Esophagus mucosa (tissue), 1 donor: ENCODE data around the gene CDX1. TPM values are rescaled to one million over a fixed set of nuclear protein-coding genes. Genes with fewer than 3 reads are reported as not detected.

Source experiments
- ATAC-seq: fragments of 200-7000 bp; cut with Tn5 transposase; one replicate; pipeline ENCODE4 v1.9.1; 2020
- total RNA-seq: library from RNA; stranded (reverse); gene quantifications from one replicate; pipeline ENCODE4 v1.2.4, GENCODE V29; 2023
- donor health status: DM: yes; HTN: yes; CAD: no.

CDX1 gene
- total RNA-seq, 1 donor from 2014 or later: not detected

DNA sequence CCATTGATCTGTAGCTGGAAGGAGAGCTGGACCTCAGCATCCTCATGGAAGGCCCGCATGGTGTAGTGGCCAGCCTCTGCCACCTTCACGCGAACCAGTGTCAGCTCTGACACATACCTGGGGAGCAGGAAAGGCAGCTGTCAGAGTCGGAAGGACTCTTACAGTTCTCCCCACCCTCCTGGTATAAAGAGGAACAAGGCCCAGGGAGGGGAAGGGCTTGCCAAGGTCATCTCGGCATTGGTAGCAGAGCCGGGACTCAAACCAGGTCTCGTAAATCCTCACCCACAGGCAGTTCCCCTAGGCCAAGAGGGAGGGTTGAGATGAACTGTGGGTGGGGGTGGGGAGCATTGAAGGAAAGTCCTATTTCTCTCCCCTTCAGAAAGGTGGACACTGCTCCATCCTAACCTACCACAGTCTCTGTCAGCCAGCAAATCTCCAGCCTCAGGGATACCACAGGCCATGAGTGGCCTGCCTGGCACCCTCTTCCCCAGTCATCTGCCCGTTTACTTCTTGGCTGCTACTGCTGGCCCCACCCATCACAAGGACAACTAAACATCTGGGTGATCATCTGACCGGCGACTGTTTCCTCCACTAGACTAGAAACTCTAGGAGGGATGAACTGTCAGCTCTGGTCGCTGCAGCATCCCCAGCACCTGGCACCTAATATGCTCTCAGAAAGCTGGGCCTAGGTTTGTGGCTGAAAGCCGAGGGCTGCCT is 34.4 kb upstream of the CDX1 start:
- ATAC-seq: peak; percentile 24

DNA sequence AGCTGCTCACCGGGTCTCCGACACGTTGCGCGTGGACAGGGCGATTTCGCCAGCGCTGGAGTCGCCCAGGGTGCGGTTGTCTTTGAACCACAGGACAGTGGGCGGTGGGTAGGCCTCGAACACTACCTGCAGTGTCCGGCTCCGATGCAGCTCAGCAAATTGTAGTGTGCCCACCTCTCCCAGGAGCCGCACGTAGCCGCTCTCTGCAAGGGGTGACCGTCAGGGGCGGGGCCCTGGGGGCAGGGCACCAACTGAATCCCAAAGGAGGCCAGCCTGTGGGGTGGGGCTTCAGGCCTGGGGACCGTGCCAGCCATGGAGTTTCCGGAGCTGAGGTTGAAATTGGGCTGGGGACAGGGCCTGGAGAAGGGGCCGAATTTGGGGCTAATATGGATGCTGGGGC is 33.8 kb upstream of the CDX1 start:
- no peak for ATAC-seq

DNA sequence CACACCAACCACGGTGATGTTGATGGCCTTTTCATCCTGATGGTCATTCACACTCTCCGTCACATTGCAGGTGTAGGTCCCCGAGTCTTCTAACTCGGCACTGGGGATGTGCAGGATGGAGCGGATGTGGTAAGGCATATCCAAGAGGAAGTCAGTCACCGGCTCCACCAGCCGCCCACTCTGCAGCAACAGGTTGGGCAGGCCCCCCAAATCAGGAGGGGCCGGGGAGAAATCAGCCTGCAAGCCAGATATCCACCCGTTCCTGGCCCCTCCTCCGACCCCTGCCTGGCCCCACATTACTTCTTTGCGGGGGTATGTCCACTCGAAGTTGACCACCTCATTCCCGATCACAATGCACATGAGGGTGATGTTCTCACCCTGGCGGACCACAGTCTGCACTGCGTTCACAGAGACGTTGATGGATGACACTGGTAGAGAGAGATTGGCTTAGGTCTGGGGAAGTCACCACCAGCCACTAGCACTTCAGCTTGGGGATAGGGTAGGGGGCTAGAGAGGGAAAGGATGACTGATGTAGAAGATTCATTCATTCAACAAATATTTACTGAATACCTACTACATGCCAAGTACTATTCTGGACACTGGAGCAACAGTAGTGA is 32.9 kb upstream of the CDX1 start:
- no peak for ATAC-seq

DNA sequence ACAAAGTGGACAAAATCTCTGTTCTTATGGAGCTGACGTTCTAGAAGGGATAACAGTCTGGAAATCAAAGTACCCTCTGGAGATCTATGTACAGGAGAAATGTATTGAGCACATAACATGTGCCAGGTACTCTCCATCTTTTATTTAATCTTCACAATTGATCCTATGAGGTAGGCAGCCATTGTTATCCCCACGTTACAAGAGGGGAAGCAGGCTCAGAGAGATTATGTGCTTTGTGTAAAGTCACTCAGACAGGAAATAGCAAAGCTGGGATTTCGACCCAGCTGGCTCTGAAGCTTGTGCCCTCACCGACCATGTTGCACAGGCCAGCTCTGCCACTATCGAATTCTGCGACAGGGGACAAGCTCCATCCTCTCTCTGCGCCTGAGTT is 32.4 kb upstream of the CDX1 start:
- ATAC-seq: no peak

DNA sequence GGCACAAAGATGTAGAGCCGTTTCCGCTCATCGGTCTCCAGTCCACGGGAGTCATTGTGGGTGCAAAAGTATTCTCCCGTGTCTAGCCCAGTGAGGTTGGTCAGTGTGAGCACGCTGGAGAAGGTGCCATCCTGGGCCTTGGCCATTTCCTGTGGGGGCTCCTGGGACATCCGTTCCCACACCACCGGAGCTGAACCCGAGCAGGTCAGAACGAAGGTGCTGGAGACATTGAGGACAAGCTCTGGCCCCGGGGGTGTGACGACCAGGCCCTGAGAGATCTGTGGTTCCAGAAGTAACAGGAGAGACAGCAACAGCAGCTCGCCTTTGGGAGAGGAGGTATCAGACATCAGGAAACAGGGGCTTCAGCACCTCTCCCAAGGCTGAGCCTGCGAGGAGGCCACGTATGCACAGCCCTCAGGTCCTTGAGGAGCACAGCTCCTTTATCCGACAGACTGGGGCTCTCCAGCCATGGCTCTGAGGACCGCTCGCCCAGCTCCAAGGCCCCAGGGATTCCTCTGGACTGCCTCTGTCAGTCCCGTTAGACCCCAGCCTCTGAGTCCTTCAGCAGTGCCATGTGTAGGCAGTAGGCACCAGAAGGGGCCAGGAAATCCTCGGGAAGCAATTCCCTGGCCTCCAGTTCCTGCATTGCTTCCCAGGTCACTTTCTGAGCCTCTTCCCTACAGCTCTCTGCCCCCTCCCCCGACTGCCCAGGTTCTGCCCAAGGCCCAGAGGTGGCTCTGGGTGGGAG is 30.8 kb upstream of the CDX1 start:
- ATAC-seq: no peak

DNA sequence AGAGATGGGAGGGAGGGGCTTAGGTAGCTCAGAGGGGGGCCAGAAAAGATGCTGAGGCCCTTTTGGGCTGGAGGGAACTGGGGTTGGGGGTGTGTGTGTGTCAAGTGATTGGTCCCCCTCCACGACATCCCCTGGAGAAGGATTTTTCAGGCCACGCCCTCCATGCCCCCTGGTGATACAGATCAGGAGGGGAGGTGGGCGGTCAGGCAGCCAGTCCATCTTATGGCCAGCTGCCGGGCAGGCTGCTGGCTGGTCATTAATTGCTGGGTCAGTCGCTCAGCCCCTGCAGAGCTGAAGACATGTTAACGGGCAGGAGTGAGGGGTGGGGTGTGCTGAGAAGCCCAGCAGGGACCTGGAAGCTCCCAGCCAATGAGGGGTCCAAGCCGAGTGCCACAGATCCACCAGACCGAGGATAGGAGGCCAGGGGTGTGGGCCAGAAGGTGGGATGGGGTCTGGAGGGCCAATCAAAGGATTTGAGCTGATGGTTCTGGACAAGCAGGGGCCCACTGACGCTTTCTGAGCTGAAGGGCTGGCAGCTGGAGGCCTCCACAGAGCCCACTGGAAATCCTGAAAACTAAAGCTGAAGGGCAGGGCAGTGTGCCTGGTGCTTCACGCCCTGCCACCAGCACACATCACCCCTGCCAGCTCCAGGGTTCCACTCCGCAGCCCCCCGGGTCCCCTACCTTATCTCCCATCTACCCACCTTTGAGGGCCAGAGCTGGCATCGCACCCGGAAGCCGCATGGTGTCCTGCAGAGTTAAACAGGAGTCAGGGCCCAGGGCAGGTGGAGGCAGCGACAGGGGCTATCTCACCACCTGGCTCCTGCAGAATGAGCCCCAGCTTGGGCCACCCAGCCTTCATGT is 30.0 kb upstream of the CDX1 start:
- ATAC-seq: no peak

DNA sequence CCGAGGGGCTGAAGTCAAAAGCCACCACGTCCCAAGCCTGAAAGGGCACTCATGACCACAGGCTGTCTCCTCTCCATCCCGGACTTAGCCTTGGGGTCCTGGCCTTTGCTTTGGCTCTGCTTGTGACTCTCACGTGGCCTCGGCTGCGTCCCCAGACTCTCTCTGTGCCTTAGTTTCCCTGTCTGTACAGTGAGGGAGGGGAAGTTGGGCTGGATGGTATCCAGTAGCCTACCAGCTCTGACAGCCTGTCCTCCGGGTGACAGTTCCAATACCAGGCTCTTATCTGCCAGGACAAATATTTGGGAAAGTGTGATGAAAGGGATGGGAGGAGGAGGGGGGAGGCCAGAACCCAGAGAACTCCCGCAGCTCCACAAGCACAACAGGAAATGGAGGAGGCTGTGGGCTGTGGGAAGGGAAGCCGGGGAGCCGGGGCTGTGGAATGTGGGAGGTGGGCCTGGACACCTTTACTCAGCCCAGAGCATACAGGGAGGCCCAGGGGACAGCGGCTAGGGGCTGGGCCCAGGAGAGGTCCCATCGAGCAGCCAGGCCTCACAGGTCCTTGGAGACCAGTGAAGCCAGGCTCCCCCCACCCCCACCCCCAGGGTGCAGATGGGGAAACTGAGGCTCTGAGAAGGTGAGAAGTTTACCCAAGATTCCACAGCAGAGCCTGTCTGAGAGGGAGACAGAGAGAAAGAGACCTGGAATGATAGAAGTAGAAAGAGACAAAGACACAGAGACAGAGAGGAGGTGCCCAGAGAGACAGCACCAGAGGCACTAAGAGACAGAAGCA is 29.2 kb upstream of the CDX1 start:
- ATAC-seq: no peak

DNA sequence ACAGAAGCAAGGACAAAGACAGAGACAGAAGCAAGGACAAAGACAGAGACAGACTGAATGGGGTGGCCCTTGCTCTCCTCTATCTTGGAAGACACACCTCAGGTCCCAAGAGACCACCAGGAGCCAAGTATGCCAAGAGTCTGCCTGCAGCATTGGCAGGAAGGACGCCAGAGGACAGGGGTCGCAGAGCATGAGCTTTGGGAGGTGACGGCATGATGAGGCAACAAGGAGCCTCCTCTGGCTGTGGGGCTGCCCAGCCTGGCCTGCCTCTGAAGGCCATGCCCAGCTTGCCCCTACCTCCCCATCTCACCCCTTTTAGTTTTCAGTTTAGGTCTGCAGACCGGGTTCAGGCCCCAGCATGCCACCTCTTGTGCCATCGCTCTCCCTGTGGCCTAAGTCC is 28.6 kb upstream of the CDX1 start:
- no peak for ATAC-seq

DNA sequence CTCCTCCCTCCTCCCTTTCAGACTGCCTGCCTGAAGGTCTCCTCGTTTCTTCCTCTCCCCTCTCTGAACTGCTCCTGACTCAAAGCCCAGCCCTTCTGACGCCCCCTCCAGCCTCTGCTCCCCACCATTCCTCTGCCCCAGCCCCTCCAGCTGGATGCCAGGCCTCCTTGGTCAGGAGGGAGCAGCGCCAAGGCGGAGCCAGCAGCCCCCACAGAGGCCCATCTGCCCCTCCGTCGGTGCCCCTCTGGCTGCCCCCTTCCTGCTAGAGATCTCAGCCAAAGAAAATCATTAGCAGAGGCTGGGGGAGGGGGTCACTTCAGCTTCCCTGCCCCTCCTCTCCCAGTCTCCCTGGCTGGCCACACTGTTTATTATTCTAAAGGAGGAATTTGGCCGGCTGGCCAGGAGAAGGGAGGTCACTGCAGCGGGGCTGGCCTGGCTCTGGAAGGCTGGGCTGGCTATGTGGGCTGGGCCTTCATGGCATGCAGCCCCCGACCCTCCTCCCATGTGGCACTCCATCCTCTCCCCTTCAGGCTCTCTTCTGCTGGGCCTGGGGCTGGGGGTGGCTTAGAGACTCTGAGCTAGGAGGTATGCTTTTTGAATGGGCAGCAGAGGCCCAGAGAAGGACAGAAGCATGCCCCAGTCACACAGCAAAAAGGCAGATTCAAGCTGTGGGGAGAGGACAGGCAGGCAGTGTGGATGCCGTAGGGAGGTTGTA is 27.9 kb upstream of the CDX1 start:
- no peak for ATAC-seq

DNA sequence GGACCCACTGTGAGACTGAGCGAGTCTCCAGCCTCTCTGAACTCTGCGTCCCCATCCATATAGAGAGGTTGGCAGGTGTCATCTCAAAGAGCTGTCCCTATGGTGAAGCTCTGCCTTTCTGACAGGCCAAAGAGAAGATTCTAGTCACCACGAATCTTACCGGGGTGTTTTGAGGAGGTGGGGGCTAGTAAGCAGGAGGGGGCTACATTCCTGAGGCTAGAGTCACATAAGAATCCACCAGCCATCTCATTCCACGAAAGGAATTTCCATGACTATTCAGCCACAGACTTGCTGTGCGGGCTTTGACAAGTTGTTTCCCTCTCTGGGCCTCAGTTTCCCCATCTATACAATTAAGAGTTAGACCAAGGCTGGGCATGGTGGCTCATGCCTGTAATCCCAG is 27.2 kb upstream of the CDX1 start:
- no peak for ATAC-seq

DNA sequence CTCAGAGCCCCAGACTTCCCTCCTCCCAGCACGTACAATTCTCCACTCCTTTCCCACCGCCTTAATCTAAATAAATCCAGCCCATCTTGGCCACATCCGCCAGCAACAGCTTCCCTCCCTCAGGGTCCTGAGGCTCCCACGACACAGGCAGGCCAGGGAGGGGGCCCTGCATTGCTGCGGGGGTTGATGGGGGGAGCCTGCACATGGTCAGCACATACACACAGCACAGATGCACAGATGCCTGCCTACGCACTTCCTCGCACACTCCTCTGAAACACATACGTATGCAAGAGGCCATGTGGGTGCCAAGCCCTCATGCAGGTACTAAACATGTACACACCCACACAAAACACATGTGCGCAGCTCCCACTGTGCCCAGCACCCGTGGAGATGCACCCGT is 25.7 kb upstream of the CDX1 start:
- ATAC-seq: no peak

DNA sequence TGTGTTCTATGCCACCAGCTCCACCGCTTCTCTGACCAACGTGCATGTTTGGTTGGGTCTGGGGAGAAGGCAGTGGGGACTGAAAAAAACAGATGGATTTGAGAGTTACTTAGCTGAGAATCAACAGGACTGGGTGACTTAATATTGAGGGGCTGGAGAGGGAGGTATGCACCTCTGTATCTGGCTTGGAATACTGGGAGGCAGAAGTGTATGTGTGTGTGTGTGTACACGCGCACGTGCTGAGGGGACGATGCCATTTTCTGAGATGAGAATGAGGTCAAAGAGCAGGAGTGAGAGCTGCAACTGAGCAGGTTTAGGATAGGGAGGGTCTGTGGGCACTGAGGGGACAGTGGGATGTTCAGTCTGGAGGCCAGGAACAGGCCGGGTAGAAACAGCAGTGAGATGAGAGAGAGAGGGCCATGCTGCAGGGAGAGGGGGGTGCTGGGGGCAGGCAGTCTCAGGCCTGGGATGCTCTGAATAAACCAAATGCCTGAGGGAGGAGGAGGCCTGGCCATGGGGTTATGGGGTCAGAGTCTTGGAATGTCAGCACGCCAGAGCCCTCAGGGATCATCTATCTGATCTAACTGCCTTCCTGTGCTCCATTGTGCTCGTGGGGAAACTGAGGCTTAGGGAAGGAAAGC is 24.9 kb upstream of the CDX1 start:
- ATAC-seq: no peak

DNA sequence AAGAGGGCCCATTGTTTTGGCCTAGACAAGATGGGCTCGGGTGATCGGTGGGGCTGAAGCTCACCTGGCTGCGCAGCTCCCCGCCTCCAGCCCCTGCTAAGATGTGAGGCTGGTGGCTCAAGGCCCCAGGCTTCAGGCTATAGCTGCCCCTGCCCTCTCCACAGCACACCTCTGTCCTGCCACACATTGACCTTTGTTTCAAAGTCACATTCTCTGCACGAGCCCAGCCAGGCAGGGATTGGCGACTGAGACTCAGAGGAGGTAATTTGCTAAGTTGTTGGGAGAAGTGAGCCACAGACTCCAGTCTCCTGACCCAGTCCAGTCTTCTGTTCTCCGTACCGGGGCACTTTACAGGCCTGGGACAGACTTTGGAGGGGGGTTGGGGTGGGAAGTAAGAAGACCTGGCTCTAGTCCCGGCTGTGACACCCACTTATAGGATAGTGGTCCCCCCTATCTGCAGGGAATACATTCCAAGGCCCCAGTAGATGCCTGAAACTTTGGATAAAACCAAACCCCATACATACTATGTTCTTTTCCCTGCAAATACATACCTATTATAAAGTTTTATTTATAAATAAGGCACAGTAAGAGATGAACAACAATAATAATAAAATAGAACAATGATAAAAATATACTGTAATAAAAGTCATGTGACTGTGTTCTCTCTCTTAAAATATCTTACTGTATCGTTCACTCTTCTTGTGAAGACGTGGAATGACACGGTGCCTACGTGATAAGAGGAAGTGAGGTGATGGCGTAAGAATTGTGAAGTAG is 24.2 kb upstream of the CDX1 start:
- no peak for ATAC-seq

DNA sequence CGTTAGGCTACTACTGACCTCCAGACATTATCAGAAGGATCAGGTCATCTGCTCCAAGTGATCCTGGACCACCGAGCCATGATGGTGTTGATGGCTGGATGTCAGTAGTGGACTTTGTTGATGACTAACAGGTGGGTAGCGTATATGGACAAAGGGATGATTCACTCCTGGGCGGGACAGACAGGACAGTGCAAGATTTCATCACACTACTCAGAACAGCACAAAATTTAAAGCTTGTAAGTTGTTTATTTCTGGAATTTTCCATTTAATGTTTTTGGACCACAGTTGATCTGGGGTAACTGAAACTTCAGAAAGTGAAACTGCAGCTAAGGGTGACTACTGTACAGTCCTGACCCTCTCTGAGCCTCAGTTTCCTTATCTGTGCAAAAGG is 23.6 kb upstream of the CDX1 start:
- ATAC-seq: peak; percentile 63

DNA sequence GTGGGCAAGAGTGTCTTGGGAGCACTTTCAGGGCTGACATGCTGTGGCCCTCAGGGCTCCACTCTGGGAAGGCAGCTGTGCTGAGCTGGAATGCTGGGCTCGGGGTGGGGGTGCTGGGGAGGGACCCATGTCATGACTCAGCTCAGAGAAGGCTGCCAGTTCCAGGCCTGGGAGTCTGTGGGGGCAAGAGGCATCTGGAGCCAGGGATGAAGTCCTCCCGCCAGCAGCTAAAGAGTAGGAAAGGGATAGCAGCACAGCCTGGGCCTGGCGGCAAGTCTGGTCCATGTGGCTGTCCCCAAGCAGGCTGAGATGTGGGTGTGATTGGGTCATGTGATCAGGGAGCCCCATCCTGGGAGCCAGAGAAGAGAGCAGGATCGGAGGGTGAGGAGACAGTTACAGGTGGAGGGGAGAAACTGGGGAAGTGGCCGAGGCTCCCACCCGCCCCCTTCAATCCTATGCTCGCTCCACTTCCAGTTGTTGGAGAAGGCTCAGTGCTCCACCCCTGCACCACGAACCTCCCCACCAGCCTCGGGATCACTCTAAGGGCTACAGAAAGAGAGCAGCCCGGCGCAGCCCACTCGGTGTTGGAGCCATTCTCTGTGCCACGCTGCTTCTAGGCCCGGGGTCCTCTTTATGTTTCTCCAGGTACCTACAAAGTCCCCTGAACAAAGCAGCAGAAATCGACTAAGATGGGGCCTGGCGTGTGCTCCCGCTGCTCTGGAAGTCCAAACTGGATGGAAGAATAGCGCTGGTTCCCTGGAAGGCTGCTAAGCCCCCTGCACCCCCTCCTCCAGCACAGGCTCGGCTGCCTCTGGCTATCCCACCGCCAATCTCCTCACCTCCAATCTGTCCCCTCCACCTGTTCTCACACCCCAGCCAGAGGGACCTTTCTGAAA is 23.0 kb upstream of the CDX1 start:
- peak; percentile 16 for ATAC-seq

DNA sequence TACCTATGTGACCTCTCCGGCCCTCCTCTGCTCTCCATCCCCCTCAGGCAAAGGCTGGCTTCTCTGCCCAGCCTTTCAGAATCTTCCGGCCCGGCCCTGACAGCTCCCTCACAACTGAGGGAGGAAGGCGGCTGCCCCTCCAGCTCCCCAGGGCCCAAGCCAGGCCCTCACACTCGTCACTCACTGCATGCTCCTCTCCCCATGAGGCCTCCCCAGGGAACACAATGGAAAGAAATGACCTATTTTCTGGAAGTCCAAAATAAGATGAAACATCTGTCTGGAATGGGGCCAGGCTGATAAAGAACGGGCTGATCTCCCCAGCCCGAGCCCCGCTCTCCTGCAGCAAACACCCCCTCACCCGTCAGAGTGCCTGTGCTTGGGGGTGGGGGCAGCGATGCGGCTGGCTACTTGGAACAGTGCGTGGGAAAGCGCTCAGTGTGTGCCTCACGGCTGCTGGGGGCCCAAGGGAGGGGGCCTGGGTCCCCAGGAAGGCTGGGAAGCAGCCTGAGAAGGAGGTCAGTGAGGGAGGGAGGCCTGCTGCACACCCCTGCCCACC is 22.3 kb upstream of the CDX1 start:
- ATAC-seq: no peak

DNA sequence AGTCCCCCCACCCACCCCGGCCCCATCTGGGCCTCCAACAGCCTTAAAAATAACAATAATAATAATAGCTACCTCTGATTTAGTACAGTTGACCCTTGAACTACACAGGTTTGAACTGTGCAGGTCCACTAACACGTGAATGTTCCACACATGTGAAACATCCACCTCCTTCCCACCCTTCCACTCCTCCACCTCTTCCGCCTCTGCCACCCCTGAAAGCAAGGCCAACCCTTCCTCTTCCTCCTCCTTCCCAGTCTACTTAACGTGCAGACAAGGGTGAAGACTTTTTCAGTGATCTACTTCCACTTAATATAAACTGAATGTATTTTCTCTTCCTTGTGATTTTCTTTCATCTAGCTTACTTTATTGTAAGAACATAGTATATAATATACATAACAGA is 21.7 kb upstream of the CDX1 start:
- no peak for ATAC-seq

DNA sequence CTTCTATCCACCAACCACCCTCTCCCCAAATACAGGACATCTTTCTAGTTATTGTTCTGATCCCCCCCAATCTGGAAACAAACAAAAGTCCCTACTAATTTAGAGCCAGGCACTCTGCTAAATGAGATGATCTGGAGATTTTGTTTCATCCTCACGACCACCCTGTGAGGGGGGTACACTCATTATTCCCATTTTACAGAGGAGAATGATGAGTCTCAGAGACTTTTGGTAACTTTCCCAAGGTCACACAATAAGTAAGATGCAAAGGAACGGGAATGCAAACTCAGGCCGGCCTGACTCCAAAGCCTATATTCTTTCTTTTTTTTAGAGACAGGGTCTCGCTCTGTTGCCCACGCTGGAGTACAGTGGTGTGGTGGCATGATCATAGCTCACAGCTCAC is 20.3 kb upstream of the CDX1 start:
- ATAC-seq: no peak
